Measurements from ENCODE around the gene SYT2.
"Not testable (repeated sequence)": the region's sequence is repeated elsewhere in the genome, so short reads cannot be mapped to it uniquely, and the experiment has no call there.

The SYT2 gene

GRCh38 chr1:202553560-202554038 is 156.7 kb downstream of the SYT2 start:
- in situ Hi-C loops (cut with HindIII; ENCODE audit: low sequenced_read_pairs), result no loop called here

GRCh38 chr1:202553078-202553477 is 157.2 kb downstream of the SYT2 start:
- in situ Hi-C loops (cut with HindIII; ENCODE audit: low sequenced_read_pairs), result not testable (repeated sequence)

- in situ Hi-C loops (cut with HindIII; ENCODE audit: low sequenced_read_pairs), result not testable (repeated sequence)
Measured at GRCh38 chr1:202552615-202553014, 157.6 kb downstream of the SYT2 start.

GRCh38 chr1:202551683-202552082 is 158.6 kb downstream of the SYT2 start:
- in situ Hi-C loops (cut with HindIII; ENCODE audit: low sequenced_read_pairs), result no loop called here

- in situ Hi-C loops (cut with HindIII; ENCODE audit: low sequenced_read_pairs), result not testable (repeated sequence)
Measured at GRCh38 chr1:202550088-202550487, 160.2 kb downstream of the SYT2 start.

GRCh38 chr1:202547215-202547614 is 163.0 kb downstream of the SYT2 start:
- in situ Hi-C loops (cut with HindIII; ENCODE audit: low sequenced_read_pairs), result no loop called here

GRCh38 chr1:202546796-202547195 is 163.5 kb downstream of the SYT2 start:
- in situ Hi-C loops (cut with HindIII; ENCODE audit: low sequenced_read_pairs), result not testable (repeated sequence)

- in situ Hi-C loops (cut with HindIII; ENCODE audit: low sequenced_read_pairs), result not testable (repeated sequence)
Measured at GRCh38 chr1:202546377-202546776, 163.9 kb downstream of the SYT2 start.

- in situ Hi-C loops (cut with HindIII; ENCODE audit: low sequenced_read_pairs), result not testable (repeated sequence)
Measured at GRCh38 chr1:202545647-202546303, 164.5 kb downstream of the SYT2 start.

GRCh38 chr1:202544766-202545449 is 165.3 kb downstream of the SYT2 start:
- in situ Hi-C loops (cut with HindIII; ENCODE audit: low sequenced_read_pairs), result not testable (repeated sequence)

GRCh38 chr1:202543537-202543936 is 166.7 kb downstream of the SYT2 start:
- in situ Hi-C loops (cut with HindIII; ENCODE audit: low sequenced_read_pairs), result not testable (repeated sequence)

GRCh38 chr1:202542415-202542814 is 167.8 kb downstream of the SYT2 start:
- in situ Hi-C loops (cut with HindIII; ENCODE audit: low sequenced_read_pairs), result not testable (repeated sequence)

- in situ Hi-C loops (cut with HindIII; ENCODE audit: low sequenced_read_pairs), result not testable (repeated sequence)
Measured at GRCh38 chr1:202540858-202541257, 169.4 kb downstream of the SYT2 start.
